ENCODE data around the gene CNTNAP5. TPM values are rescaled to one million over a fixed set of nuclear protein-coding genes. Genes with fewer than 3 reads are reported as not detected.

Gene CNTNAP5
- total RNA-seq, 1 experiment from 2014 or later = not detected

DNA sequence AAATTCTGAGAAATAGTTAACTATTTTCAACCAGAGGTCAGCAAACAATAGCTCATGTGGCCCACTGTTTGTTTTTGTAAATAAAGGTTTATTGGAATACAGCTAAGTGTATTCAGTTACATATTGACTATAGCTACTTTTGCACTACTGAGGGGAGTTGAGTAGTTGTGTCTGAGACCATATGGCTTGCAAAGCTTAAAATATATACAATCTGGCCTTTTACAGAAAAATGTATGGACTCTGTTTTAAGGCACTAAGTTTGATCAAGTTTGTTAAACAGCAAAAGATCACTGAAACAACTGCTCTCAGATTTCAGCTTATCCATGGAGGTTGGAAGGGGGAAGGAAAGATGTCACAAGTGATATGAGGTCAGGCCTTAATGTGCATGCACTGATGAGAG lies 667.1 kb downstream of the CNTNAP5 start:
- no TSS peak for BruUV-seq (replicated peaks)
- ChIA-PET CTCF (interaction anchor here (0.7 kb wide), 1 partner anchor 10 kb away, joined by 3 read pairs; no protein-coding TSS in a partner anchor), POLR2A (no interaction called here)
- DNase-seq (ENCODE audit: unreplicated experiment) = no peak
- Mint-ChIP-seq H3K27ac (ENCODE audit: low read depth, unreplicated experiment) (no peak overlapping the region), H3K4me3 (ENCODE audit: unreplicated experiment) (no peak overlapping the region), H3K36me3 (ENCODE audit: insufficient read depth, unreplicated experiment) (no peaks in the 10 kb centered on the region), H3K9me3 (ENCODE audit: unreplicated experiment) (peaks cover 19% of the 10 kb centered on the region), H3K4me1 (ENCODE audit: insufficient read depth, unreplicated experiment) (peaks cover 5% of the 10 kb centered on the region), H3K27me3 (ENCODE audit: insufficient read depth, unreplicated experiment) (no peaks in the 10 kb centered on the region)
- TF ChIP-seq CTCF (IDR thresholded peaks at IDR 0.05; ENCODE audit: unreplicated experiment) = no peak
- intact Hi-C loops (cut with micrococcal nuclease) = no loop called here

DNA sequence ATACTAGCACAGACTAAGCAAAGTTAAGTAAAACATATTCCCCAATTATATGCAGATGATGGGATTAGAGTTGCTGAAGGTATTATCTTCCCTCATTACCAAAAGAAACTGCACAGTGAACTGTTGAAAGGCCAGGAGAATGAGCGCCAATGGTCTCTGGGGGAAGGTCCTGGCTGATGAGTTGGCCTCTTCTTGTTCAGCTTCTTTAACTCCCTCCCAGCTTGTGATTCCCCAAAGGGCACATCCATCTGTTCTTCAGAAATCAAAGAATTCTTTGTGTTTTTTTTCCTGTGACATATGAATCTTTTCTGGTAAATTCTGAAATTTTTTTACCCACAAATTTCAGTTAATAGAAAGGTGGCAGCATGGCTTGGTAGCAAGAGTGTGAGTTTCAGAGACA lies 667.6 kb downstream of the CNTNAP5 start:
- Mint-ChIP-seq H3K9me3 (ENCODE audit: unreplicated experiment) (peaks cover 19% of the 10 kb centered on the region), H3K27me3 (ENCODE audit: insufficient read depth, unreplicated experiment) (no peaks in the 10 kb centered on the region), H3K27ac (ENCODE audit: low read depth, unreplicated experiment) (no peak overlapping the region), H3K4me3 (ENCODE audit: unreplicated experiment) (no peak overlapping the region), H3K4me1 (ENCODE audit: insufficient read depth, unreplicated experiment) (peaks cover 5% of the 10 kb centered on the region), H3K36me3 (ENCODE audit: insufficient read depth, unreplicated experiment) (no peaks in the 10 kb centered on the region)
- TF ChIP-seq CTCF (IDR thresholded peaks at IDR 0.05; ENCODE audit: unreplicated experiment) = no peak
- intact Hi-C loops (cut with micrococcal nuclease) = no loop called here
- ChIA-PET POLR2A (no interaction called here), CTCF (interaction anchor here (0.7 kb wide), 1 partner anchor 10 kb away, joined by 3 read pairs; no protein-coding TSS in a partner anchor)
- no peak for DNase-seq (ENCODE audit: unreplicated experiment)
- BruUV-seq (replicated peaks) = no TSS peak

DNA sequence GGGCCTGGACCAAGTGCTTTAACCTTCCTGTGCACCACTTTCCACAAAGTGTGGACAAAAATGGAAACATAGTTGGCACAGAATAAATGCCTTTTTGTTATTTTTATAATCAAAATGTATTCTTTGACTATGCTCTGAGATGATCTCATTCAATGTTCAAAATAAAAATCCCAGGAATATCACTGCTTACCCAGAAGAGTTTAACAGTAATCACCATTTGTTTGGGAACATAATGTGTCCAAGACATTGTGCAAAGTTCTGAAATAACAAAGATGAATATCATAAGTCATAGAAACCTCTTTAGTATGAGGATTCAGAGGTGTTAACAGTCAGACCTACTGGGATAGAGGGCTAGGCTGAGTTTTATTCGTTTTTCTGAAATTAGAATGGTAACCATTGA lies 668.1 kb downstream of the CNTNAP5 start:
- Mint-ChIP-seq H3K27me3 (ENCODE audit: insufficient read depth, unreplicated experiment) (no peaks in the 10 kb centered on the region), H3K27ac (ENCODE audit: low read depth, unreplicated experiment) (no peak overlapping the region), H3K36me3 (ENCODE audit: insufficient read depth, unreplicated experiment) (no peaks in the 10 kb centered on the region), H3K9me3 (ENCODE audit: unreplicated experiment) (peaks cover 19% of the 10 kb centered on the region), H3K4me1 (ENCODE audit: insufficient read depth, unreplicated experiment) (peaks cover 5% of the 10 kb centered on the region), H3K4me3 (ENCODE audit: unreplicated experiment) (no peak overlapping the region)
- intact Hi-C loops (cut with micrococcal nuclease) = no loop called here
- CTCF ChIA-PET = interaction anchor here (0.6 kb wide), 1 partner anchor 58 kb away, joined by 3 read pairs; no protein-coding TSS in a partner anchor
- TF ChIP-seq CTCF (IDR thresholded peaks at IDR 0.05; ENCODE audit: unreplicated experiment) = no peak
- DNase-seq (ENCODE audit: unreplicated experiment) = no peak
- POLR2A ChIA-PET = no interaction called here
- BruUV-seq (replicated peaks) = no TSS peak

- ChIA-PET CTCF (no interaction called here), POLR2A (no interaction called here)
- Mint-ChIP-seq H3K27ac (ENCODE audit: low read depth, unreplicated experiment) (no peak overlapping the region), H3K4me3 (ENCODE audit: unreplicated experiment) (no peak overlapping the region), H3K4me1 (ENCODE audit: insufficient read depth, unreplicated experiment) (peaks cover 11% of the 10 kb centered on the region), H3K36me3 (ENCODE audit: insufficient read depth, unreplicated experiment) (no peaks in the 10 kb centered on the region), H3K27me3 (ENCODE audit: insufficient read depth, unreplicated experiment) (no peaks in the 10 kb centered on the region), H3K9me3 (ENCODE audit: unreplicated experiment) (peaks cover 7% of the 10 kb centered on the region)
- no peak for TF ChIP-seq CTCF (IDR thresholded peaks at IDR 0.05; ENCODE audit: unreplicated experiment)
- no peak for DNase-seq (ENCODE audit: unreplicated experiment)
- intact Hi-C loops (cut with micrococcal nuclease) = no loop called here
- no TSS peak for BruUV-seq (replicated peaks)
Measured at GRCh38 chr2:124698979-124699565, 674.0 kb downstream of the CNTNAP5 start.
